ENCODE data around the gene C3orf62. TPM values are rescaled to one million over a fixed set of nuclear protein-coding genes. Genes with fewer than 3 reads are reported as not detected.

The C3orf62 gene
- total and polyA plus RNA-seq, 9 of the 15 experiments (the other 6 are each of a cell fraction or from before 2014, with no cell fraction given), result 1.3 to 5.7 (median 3.4) TPM

DNA sequence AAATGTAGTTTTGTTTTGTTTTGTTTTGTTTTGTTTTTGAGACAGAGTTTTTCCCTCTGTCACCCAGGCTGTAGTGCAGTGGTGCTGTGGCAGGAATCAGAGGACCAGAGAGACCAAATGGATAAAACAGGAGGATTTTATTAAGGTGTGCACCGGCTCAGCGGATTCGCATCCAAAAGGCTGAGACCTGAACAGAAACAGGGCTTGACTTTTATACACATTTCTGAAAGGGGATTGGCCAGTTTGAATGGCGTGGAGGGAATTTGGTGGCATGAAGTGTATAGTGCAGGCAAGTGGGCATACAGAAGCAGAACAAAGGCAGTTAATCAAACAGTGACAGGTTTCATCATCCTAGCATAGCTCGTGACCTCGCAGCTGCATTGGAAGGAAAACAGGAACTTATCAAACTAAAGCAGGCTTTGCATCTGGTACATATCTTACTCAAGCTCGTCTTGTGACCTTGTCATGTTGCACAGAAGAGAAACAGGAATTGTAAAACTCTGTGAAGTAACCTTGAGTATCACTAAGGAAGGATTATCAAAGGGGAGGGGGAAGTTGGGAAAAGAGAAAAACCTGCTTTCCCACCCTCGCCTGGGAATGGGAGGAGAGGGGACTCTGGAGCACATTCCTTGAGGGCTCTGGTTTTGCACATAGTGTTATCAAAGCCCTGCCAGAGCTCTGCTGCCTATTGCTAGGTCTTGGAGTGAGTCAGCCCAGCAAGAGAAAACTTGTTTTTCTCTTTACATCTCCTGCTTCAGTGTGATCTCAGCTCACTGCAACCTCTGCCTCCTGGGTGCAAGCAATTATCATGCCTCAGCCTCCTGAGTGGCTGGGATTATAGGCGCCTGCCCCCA lies 38.5 kb downstream of the C3orf62 start (continued):
- TF ChIP-seq, protein P1, sequence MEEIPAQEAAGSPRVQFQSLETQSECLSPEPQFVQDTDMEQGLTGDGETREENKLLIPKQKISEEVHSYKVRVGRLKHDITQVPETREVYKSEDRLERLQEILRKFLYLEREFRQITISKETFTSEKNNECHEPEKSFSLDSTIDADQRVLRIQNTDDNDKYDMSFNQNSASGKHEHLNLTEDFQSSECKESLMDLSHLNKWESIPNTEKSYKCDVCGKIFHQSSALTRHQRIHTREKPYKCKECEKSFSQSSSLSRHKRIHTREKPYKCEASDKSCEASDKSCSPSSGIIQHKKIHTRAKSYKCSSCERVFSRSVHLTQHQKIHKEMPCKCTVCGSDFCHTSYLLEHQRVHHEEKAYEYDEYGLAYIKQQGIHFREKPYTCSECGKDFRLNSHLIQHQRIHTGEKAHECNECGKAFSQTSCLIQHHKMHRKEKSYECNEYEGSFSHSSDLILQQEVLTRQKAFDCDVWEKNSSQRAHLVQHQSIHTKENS (CRISPR knock-in tag; IDR thresholded peaks at IDR 0.05), result no peak
- TF ChIP-seq TCFL5 (CRISPR knock-in tag; conservative IDR thresholded peaks at IDR 0.05) (0 out of 2 replicates have a peak, but pooled peaks have one; percentile 31), YBX1 (IDR thresholded peaks at IDR 0.05) (no peak), RAD21 (CRISPR knock-in tag; conservative IDR thresholded peaks at IDR 0.05 in 1 of 2, IDR thresholded peaks at IDR 0.05 in 1 of 2) (peak in 1 of 2 experiments; percentile 16; a peak in 1 of 4 replicates), POLR2AphosphoS5 (IDR thresholded peaks at IDR 0.05; ENCODE audit: control insufficient read depth, insufficient read depth, low read depth, low read length) (peak; percentile 85), PML (IDR thresholded peaks at IDR 0.05; ENCODE audit: low read length) (peak; percentile 94), PTTG1 (tag; IDR thresholded peaks at IDR 0.05; ENCODE audit: low read depth) (peak; percentile 76), USF1 (CRISPR knock-in tag; IDR thresholded peaks at IDR 0.05) (peak; percentile 70), ZNF347 (CRISPR knock-in tag; IDR thresholded peaks at IDR 0.05; ENCODE audit: low read depth) (no peak), ZNF239 (CRISPR knock-in tag; IDR thresholded peaks at IDR 0.05) (peak; percentile 72), ZNF449 (CRISPR knock-in tag; IDR thresholded peaks at IDR 0.05) (peak; percentile 86), ETV6 (IDR thresholded peaks at IDR 0.05; ENCODE audit: borderline replicate concordance in 1 of 2, low read depth in 2 of 2, low read length in 1 of 2) (no peak), ETV6 (CRISPR knock-in tag; IDR thresholded peaks at IDR 0.05; ENCODE audit: borderline replicate concordance) (no peak), SMAD1 (IDR thresholded peaks at IDR 0.05; ENCODE audit: low read depth, low read length, partially characterized antibody) (no peak)
- TF ChIP-seq, protein P2, sequence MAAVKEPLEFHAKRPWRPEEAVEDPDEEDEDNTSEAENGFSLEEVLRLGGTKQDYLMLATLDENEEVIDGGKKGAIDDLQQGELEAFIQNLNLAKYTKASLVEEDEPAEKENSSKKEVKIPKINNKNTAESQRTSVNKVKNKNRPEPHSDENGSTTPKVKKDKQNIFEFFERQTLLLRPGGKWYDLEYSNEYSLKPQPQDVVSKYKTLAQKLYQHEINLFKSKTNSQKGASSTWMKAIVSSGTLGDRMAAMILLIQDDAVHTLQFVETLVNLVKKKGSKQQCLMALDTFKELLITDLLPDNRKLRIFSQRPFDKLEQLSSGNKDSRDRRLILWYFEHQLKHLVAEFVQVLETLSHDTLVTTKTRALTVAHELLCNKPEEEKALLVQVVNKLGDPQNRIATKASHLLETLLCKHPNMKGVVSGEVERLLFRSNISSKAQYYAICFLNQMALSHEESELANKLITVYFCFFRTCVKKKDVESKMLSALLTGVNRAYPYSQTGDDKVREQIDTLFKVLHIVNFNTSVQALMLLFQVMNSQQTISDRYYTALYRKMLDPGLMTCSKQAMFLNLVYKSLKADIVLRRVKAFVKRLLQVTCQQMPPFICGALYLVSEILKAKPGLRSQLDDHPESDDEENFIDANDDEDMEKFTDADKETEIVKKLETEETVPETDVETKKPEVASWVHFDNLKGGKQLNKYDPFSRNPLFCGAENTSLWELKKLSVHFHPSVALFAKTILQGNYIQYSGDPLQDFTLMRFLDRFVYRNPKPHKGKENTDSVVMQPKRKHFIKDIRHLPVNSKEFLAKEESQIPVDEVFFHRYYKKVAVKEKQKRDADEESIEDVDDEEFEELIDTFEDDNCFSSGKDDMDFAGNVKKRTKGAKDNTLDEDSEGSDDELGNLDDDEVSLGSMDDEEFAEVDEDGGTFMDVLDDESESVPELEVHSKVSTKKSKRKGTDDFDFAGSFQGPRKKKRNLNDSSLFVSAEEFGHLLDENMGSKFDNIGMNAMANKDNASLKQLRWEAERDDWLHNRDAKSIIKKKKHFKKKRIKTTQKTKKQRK (IDR thresholded peaks at IDR 0.05; ENCODE audit: borderline replicate concordance, low read depth, low read length), result no peak
- TF ChIP-seq, protein P3, sequence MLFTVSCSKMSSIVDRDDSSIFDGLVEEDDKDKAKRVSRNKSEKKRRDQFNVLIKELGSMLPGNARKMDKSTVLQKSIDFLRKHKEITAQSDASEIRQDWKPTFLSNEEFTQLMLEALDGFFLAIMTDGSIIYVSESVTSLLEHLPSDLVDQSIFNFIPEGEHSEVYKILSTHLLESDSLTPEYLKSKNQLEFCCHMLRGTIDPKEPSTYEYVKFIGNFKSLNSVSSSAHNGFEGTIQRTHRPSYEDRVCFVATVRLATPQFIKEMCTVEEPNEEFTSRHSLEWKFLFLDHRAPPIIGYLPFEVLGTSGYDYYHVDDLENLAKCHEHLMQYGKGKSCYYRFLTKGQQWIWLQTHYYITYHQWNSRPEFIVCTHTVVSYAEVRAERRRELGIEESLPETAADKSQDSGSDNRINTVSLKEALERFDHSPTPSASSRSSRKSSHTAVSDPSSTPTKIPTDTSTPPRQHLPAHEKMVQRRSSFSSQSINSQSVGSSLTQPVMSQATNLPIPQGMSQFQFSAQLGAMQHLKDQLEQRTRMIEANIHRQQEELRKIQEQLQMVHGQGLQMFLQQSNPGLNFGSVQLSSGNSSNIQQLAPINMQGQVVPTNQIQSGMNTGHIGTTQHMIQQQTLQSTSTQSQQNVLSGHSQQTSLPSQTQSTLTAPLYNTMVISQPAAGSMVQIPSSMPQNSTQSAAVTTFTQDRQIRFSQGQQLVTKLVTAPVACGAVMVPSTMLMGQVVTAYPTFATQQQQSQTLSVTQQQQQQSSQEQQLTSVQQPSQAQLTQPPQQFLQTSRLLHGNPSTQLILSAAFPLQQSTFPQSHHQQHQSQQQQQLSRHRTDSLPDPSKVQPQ (CRISPR knock-in tag; IDR thresholded peaks at IDR 0.05; ENCODE audit: borderline replicate concordance), result 0 out of 2 replicates have a peak, but pooled peaks have one; percentile 60
